H7 (cell line): ENCODE data around the gene CHGA. TPM values are rescaled to one million over a fixed set of nuclear protein-coding genes. Genes with fewer than 3 reads are reported as not detected.

ENCODE experiments used
- DNase-seq: peaks from one replicate; pipeline ENCODE4 v3.0.0; 2012
- H3K27me3 ChIP-seq: 2 replicates; pipeline ENCODE4 v1.6.0; 2011; ENCODE audit warnings: mild to moderate bottlenecking, low read length; ENCODE audit not compliant: control insufficient read depth, insufficient read depth
- H3K36me3 ChIP-seq: replicated peaks from 2 replicates; pipeline ENCODE4 v1.5.1; 2011; ENCODE audit warnings: low read length; ENCODE audit not compliant: control insufficient read depth, insufficient read depth
- H3K4me3 ChIP-seq: 2 replicates; pipeline ENCODE4 v1.5.1; 2011; ENCODE audit warnings: low read depth, mild to moderate bottlenecking, control low read depth, low read length, moderate library complexity; ENCODE audit not compliant: insufficient read depth
- total RNA-seq: library from RNA; depleted of rRNA; stranded (reverse); fragments of >200 nt; shearing (Covaris generic); gene quantifications from 2 replicates; pipeline ENCODE4 v1.2.3, GENCODE V29; 2014

The CHGA gene
- total RNA-seq, 1 experiment from 2014 or later, result 20.6 TPM

DNA sequence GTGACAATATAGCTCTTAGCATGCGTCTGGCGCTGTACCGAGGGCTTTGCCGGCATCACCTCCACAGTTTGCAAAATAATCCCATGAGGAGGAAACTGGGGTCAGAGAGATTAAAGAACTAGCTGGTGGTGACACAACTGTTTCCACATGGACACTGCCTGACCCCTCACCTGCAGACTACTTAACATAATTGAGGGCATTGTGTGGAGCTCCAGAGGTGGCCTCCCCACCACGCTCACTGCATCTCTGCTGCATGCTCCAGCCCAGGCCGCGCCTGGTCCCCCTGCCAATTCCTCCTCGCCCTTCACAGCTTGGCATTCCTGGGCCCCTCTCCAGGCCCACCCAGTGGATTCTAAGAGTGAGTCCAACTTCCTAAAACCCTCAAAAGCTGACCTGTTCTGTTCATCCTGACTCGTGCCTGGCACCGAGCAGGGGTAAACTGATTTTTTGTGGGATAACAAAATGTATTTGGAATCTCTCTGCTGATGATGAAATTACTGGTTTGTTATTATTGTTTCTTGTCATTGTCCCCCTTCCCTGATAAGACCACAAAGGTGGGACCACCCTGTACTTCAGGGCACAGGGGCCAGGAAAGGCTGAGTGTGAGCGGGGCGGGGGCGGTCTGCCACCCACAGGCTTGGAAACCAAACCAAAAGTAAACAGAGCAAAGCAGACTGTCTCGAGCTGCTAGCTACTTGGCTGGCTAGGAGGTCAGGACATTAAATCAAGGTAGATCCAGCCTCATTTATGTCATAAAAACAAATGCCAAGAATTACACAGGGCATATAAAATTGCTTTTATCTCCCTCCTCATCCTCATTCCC, 40.6 kb downstream of the CHGA start:
- no peaks in the 10 kb centered on the region for H3K27me3 ChIP-seq

GRCh38 chr14:92964124-92965109, 41.5 kb downstream of the CHGA start:
- H3K36me3 ChIP-seq, result peaks cover 2% of the 10 kb centered on the region
- no peak overlapping the region for H3K4me3 ChIP-seq
- no peaks in the 10 kb centered on the region for H3K27me3 ChIP-seq
- DNase-seq, result no peak

More for the DNA sequence above, 40.6 kb downstream of the CHGA start:
- DNase-seq, result peak; percentile 76
- Histone ChIP-seq H3K4me3 (no peak overlapping the region), H3K36me3 (peaks cover 2% of the 10 kb centered on the region)

DNA sequence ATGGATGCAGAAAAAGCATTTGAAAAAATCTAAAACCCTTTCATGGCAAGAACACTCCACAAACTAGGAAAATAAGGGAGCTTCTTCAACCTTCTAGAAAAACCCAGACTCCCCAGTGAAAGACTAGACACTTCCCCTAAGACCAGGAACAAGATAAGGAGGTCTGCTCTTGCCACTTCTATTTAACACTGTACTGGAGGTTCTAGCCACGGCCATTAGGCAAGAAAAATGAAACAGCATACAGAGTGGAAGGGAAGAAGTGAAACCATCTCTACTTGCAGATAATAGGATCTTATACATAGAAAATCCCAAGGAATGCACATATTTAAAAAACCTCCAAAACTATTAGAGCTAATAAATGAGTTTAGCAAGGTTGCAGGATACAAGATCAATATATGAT, 42.3 kb downstream of the CHGA start:
- H3K4me3 ChIP-seq, result no peak overlapping the region
- no peaks in the 10 kb centered on the region for H3K27me3 ChIP-seq
- H3K36me3 ChIP-seq, result peaks cover 2% of the 10 kb centered on the region
- DNase-seq, result no peak

- no peaks in the 10 kb centered on the region for H3K36me3 ChIP-seq
- H3K4me3 ChIP-seq, result no peak overlapping the region
- H3K27me3 ChIP-seq, result no peaks in the 10 kb centered on the region
- DNase-seq, result no peak
Measured at GRCh38 chr14:92967346-92967926, 44.5 kb downstream of the CHGA start.

DNA sequence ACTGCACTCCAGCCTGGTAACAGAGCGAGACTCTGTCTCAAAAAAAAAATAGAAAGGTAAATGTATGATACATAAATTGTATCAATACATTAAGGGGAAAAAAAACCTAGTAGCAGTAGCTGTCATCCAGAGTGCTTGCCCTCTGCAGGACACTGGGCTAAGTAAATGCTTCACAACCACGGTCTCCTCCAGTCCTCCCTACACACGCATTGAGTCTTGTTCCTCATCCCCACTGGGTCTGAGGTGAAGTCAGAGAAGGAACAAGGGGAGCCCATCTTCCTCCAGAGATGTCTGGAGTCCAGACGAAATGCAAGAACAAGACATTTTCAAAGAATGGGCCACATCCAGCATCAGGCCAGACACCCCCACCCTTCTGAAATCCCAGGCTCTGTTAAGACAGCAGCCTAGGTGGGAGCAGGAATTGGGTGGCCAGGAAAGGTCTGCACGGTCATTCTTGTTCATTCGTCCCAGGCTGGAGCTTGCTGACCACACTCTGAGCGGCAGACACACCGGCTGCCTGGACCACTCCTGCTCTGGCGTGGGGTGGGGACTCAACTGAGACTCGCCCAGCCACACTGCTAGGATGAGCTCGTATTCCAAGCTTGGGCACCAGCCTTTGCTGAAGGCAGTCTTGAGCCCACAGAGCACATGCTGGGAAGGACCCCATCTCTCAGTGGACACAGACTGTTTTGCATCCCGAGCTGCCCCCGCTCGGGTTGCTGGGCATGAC, 45.5 kb downstream of the CHGA start:
- Histone ChIP-seq H3K27me3 (no peaks in the 10 kb centered on the region), H3K36me3 (no peaks in the 10 kb centered on the region), H3K4me3 (no peak overlapping the region)
- DNase-seq, result no peak

DNA sequence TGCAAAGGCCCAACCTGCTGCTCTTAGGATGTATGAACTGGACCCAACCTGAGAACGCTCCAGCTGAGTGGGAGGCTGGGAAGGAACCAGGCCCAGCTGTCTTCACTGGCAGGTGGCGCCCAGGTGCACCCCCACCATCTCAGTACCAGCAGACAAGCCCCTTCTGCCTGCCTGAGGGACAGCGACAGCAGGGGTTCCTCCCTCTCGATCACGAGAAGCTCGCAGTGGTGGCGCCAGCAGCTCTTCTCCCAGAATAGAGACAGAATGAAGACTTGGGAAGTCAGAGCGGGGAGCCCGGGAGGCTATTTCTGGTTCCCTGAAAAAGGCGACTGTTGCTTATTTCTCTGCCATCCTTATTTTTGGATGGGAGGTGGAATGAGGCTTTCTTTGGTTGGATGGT, 46.5 kb downstream of the CHGA start:
- Histone ChIP-seq H3K4me3 (no peak overlapping the region), H3K27me3 (no peaks in the 10 kb centered on the region), H3K36me3 (no peaks in the 10 kb centered on the region)
- DNase-seq, result no peak

- Histone ChIP-seq H3K27me3 (no peaks in the 10 kb centered on the region), H3K36me3 (no peaks in the 10 kb centered on the region), H3K4me3 (no peak overlapping the region)
- no peak for DNase-seq
Measured at GRCh38 chr14:92969871-92970270, 46.9 kb downstream of the CHGA start.

- Histone ChIP-seq H3K27me3 (no peaks in the 10 kb centered on the region), H3K36me3 (no peaks in the 10 kb centered on the region), H3K4me3 (no peak overlapping the region)
- DNase-seq, result peak; percentile 64
Measured at GRCh38 chr14:92970271-92970670, 47.3 kb downstream of the CHGA start.

DNA sequence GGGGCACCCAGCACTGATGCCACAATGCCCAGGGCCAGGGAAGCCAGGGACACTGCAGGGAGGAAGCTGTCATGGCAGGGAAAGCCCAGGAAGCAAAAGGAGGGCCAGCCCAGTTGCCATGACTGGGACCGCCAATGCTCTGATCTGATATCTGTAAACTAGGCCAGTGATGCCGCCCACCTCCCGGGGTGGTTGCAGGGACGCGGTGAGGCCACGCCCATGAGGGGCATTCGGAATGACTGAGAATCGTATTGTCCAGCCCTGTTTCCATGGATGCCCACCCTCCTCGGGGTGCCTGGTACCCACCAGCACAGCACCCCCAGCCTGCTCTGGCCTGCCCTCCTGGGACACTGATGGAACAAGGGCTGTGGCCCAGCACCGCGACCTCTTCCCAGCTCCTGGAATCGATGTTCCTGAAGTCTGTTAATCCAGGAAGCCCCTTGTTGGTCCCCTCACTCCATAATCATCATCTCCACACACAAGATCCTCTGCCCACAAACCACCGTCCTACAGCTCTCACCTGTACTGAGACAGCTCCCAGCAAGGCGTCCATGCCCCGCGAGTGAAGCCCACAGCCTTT, 48.7 kb downstream of the CHGA start:
- H3K4me3 ChIP-seq, result no peak overlapping the region
- H3K36me3 ChIP-seq, result no peaks in the 10 kb centered on the region
- DNase-seq, result no peak
- no peaks in the 10 kb centered on the region for H3K27me3 ChIP-seq

DNA sequence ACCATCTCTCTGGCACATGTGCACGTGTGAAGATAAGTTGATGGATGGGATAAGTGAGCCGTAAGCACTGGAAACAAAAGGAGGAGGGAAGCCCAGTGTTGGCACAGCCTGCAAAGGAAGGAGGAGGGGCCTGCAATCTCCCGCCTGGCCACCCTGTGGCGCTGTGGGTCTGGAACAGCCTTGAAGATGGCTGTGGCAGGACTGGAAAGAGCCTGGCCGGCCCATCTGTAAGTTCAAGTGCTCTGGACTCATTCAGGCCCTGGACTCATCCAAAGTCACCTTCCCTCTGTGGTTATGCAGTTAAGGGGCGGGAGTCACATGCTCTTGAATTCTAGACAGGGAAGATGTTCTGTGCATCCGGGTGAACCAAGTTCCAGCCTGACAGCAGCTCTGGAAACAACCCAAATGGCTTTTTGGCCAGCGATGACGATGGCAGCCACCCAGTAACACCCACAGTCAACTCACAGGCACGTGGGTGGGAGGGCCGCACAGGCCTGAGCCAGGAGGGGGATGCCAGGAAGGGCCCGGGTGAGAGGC, 50.4 kb downstream of the CHGA start:
- peak; percentile 94 for DNase-seq
- H3K27me3 ChIP-seq, result no peaks in the 10 kb centered on the region
- H3K36me3 ChIP-seq, result peaks cover 2% of the 10 kb centered on the region; the same call in 1 of the 2 replicates
- H3K4me3 ChIP-seq, result no peak overlapping the region

DNA sequence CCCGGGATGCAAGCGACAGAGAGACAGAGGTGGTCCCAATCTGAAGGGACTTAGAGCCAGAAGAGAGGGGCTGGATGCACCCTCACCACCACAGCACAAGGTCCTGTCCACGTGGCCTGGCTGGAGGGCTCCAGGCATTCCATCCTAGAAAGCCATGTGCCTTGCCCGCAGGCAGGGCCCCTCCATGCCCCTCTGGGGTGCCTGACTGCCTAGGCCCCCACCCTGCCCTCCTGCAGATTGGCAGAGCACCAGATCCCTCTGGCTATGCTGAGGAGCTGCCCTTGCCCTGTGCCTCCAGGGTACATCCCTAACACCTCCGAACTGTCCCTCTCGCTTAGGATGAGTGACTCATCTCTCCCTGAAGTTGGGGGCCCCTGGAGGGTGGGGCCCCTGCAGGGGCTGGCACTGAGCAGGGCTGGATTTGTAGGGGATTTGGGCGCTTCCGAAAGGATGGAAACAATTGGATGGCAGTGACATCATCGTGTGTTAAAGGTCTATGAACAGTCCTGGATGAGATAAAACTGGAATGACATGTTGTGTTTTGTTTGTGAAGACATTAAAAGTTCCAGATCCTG, 50.9 kb downstream of the CHGA start:
- H3K27me3 ChIP-seq, result no peaks in the 10 kb centered on the region
- peaks cover 2% of the 10 kb centered on the region; the same call in 1 of the 2 replicates for H3K36me3 ChIP-seq
- no peak for DNase-seq
- H3K4me3 ChIP-seq, result no peak overlapping the region

DNA sequence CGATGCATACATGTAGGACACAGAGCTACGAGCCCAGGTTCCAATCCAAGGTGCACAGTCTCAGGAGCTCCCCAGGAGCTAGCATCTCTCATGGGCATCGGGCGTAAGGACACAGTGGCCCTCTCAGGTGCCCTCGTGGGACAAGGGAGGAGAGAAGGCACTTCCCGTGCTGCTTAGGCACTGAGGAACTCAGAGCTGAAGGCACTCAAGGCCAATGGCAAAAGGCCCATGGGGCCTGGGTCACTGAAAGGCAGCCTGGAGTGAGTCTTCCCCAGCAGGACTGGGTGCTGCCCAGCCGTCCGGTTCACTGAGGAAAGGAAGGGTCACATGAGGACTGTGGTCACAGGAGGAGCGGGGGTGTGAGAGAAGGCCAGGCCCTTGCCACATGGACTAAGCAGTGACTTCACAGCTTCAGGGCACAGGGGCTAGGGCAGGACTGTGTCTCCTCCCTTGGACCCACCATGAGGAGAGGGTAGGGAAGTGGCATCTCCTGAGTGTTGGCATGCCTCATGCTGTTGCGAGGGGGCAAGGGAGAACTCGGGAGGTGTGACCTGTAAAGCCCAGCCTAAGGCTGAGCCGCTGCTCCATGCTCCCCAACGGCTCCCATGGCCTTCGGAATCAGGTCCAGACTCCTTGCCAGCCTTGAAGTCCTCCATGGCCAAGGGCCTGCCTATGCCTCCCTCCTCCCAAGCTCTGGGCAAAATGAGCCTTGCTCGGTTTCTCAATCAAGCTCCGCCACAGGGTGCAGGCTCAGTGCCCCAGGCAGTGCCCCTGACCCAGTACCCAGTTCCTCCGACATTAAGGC, 51.8 kb downstream of the CHGA start:
- Histone ChIP-seq H3K36me3 (peaks cover 2% of the 10 kb centered on the region; the same call in 1 of the 2 replicates), H3K27me3 (no peaks in the 10 kb centered on the region), H3K4me3 (no peak overlapping the region)
- DNase-seq, result no peak

DNA sequence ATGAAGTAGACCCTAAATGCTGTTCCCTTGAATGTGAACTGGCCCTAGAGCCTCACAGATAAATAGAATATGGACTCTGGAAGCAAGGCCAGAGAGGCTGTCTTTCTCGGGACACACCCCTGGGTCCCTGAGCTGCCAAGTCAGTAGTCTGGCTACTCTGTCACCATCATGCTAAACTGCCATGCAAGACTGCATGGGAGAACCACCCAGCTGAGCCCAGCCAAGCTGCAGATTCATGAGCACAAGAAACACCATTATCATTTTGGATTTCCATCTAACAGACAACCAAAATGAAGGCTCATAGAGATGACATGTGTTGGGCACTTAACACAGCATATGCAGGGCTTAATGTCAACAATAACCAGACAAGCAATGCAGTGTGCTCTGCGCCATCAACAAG, 53.3 kb downstream of the CHGA start:
- H3K27me3 ChIP-seq, result no peaks in the 10 kb centered on the region
- H3K36me3 ChIP-seq, result peaks cover 2% of the 10 kb centered on the region; the same call in 1 of the 2 replicates
- DNase-seq, result no peak
- no peak overlapping the region for H3K4me3 ChIP-seq
